ENCODE data around the gene DNAJC27. TPM values are rescaled to one million over a fixed set of nuclear protein-coding genes. Genes with fewer than 3 reads are reported as not detected.

The DNAJC27 gene
- polyA plus RNA-seq, 4 donors = 9.0 to 11.3 (median 10.2) TPM

GRCh38 chr2:24910245-24910644 is 61.5 kb downstream of the DNAJC27 start:
- DNase-seq (ENCODE audit: low read depth in 4 of 4, low spot score in 3 of 4) = no peak

- DNase-seq (ENCODE audit: low read depth in 4 of 4, low spot score in 3 of 4) = no peak
Observed at GRCh38 chr2:24909555-24910177, 62.1 kb downstream of the DNAJC27 start.

- DNase-seq (ENCODE audit: low read depth in 4 of 4, low spot score in 3 of 4) = no peak
Observed at GRCh38 chr2:24908461-24908901, 63.3 kb downstream of the DNAJC27 start.

GRCh38 chr2:24907116-24907515 is 64.6 kb downstream of the DNAJC27 start:
- no peak for DNase-seq (ENCODE audit: low read depth in 4 of 4, low spot score in 3 of 4)

- DNase-seq (ENCODE audit: low read depth in 4 of 4, low spot score in 3 of 4) = no peak
Observed at GRCh38 chr2:24906466-24906865, 65.3 kb downstream of the DNAJC27 start.

GRCh38 chr2:24903161-24904103 is 68.3 kb downstream of the DNAJC27 start:
- no peak for DNase-seq (ENCODE audit: low read depth in 4 of 4, low spot score in 3 of 4)

- DNase-seq (ENCODE audit: low read depth in 4 of 4, low spot score in 3 of 4) = no peak
Observed at GRCh38 chr2:24899361-24899910, 72.3 kb downstream of the DNAJC27 start.

GRCh38 chr2:24898122-24899109 is 73.3 kb downstream of the DNAJC27 start:
- DNase-seq (ENCODE audit: low read depth in 4 of 4, low spot score in 3 of 4) = no peak

GRCh38 chr2:24894750-24895149 is 77.0 kb downstream of the DNAJC27 start:
- no peak for DNase-seq (ENCODE audit: low read depth in 4 of 4, low spot score in 3 of 4)

- no peak for DNase-seq (ENCODE audit: low read depth in 4 of 4, low spot score in 3 of 4)
Observed at GRCh38 chr2:24893934-24894333, 77.8 kb downstream of the DNAJC27 start.

Other genes with a start within 250 kb of the DNAJC27 start
- gene PTRHD1, start 178.6 kb downstream of the DNAJC27 start, polyA plus RNA-seq (ENCODE audit: insufficient read length in 4 of 4) = 10 to 100 TPM; 37.7 to 43.1 (median 40.7) TPM
- 10 to 100 TPM; 17.2 to 20.4 (median 18.6) TPM for gene CENPO, start 178.5 kb downstream of the DNAJC27 start, polyA plus RNA-seq (ENCODE audit: insufficient read length in 4 of 4)
- 10 to 100 TPM; 19.6 to 27.0 (median 23.4) TPM for gene ADCY3, start 51.7 kb downstream of the DNAJC27 start, polyA plus RNA-seq (ENCODE audit: insufficient read length in 4 of 4)
- 1 to 10 TPM; 5.7 to 5.9 (median 5.8) TPM for gene EFR3B, start 70.1 kb upstream of the DNAJC27 start, polyA plus RNA-seq (ENCODE audit: insufficient read length in 4 of 4)
- gene POMC, start 196.6 kb upstream of the DNAJC27 start, polyA plus RNA-seq (ENCODE audit: insufficient read length in 4 of 4) = 10 to 100 TPM in 1 of 4 donors, 1 to 10 TPM in 3; 4.9 to 11.9 (median 7.7) TPM

Measured in right renal pelvis (tissue), 4 donors.